Measurements from ENCODE around the gene RHBG. TPM values are rescaled to one million over a fixed set of nuclear protein-coding genes. Genes with fewer than 3 reads are reported as not detected.

Gene RHBG
- total and polyA plus RNA-seq, 4 experiments from 2014 or later = not detected

DNA sequence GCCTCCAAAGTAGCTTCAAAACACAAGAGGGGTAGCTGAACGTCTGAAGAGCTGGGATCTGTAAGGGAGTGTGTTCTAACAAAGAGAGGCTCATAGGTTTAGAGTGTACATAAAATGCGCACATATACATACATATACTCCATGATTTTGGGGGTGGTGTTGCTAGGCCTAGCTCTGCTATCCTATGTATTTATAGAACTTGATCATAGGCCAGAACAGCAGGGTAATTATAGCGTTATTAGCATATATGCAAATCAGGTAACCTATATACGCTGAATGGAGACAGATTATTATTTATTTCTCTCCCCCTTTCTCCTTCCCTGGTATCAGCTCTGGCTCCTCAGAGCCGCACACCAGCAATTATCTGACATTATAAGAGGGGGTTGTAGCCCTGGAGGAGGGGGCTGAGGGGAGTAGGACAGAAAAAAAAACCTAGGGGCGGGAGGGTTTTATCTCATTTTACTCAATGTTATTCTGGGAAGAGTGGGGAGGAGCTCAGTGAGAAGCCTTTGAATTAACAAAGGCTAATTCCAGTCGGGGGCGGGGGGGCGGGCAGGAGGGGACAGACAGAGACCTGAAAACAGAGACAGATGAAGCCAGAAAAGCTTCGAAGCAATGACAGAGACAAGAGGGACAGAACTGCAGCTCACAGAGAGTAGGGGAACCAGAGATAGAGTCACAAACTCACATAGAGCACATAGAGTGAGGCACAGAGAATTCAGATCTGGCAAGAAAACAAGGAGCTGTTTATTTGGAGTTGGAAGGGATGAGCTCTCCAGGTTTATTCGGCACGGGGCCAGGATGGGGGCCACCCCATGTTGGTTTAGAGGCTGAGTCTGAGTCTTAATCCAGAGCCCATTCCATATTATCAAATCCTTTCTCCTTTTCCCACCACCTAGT lies 63.0 kb downstream of the RHBG start:
- no peak for DNase-seq
- Mint-ChIP-seq H3K4me3 (no peak overlapping the region), H3K4me1 (peaks cover 7 to 22% (median 11%) of the 10 kb centered on the region in 4 donors), H3K36me3 (no peaks in the 10 kb centered on the region), H3K27ac (no peak overlapping the region), H3K27me3 (peaks cover 68 to 74% of the 10 kb centered on the region in 2 donors), H3K9me3 (peaks cover 0 to 4% (median 0%) of the 10 kb centered on the region in 8 donors)
- ChIA-PET POLR2A (ENCODE audit: partially characterized antibody) (no interaction called here), CTCF (ENCODE audit: partially characterized antibody) (interaction anchor here (1.0 to 2.2 kb wide), 4 partner anchors 9 to 46 kb away, joined by 3 to 14 read pairs (median 6); no protein-coding TSS in a partner anchor)
- H3K27ac ChIP-seq (ENCODE audit: low read depth, low read length) = no peak overlapping the region
- intact Hi-C loops (cut with micrococcal nuclease) = no loop called here
- no peaks in the 10 kb centered on the region for H3K9me3 ChIP-seq (ENCODE audit: control insufficient read depth in 1 of 2, low read length in 2 of 2)
- no peak overlapping the region for H3K4me3 ChIP-seq (ENCODE audit: low read length in 2 of 2)
- H3K36me3 ChIP-seq (ENCODE audit: insufficient read depth, low read length) = no peaks in the 10 kb centered on the region
- peaks cover 80% of the 10 kb centered on the region for H3K27me3 ChIP-seq (ENCODE audit: insufficient read depth, low read length)
- peaks cover 19% of the 10 kb centered on the region for H3K4me1 ChIP-seq (ENCODE audit: insufficient read depth, low read length)

DNA sequence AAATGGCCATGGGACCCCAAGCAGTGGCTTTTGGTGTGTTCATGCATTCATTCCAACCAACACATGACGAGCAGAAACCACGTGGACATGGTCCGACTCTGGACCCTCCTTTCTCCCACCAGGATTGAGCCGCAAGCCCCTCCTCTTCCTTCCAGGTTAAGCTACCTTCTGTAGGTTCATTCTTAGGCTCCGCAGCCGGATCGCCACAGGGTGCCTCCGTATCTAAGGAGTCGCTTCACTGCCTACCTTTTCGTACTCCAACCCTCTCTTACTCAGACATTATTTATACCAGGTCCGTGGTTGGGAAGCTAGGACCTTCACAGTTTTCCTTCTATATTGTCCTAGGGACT lies 63.6 kb downstream of the RHBG start:
- H3K4me1 ChIP-seq (ENCODE audit: insufficient read depth, low read length) = peaks cover 25% of the 10 kb centered on the region
- H3K4me3 ChIP-seq (ENCODE audit: low read length in 2 of 2) = no peak overlapping the region
- no peaks in the 10 kb centered on the region for H3K9me3 ChIP-seq (ENCODE audit: control insufficient read depth in 1 of 2, low read length in 2 of 2)
- no peaks in the 10 kb centered on the region for H3K36me3 ChIP-seq (ENCODE audit: insufficient read depth, low read length)
- peaks cover 85% of the 10 kb centered on the region for H3K27me3 ChIP-seq (ENCODE audit: insufficient read depth, low read length)
- intact Hi-C loops (cut with micrococcal nuclease) = no loop called here
- DNase-seq = no peak
- Mint-ChIP-seq H3K36me3 (no peaks in the 10 kb centered on the region), H3K4me3 (no peak overlapping the region), H3K27me3 (peaks cover 71 to 74% of the 10 kb centered on the region in 2 donors), H3K27ac (no peak overlapping the region), H3K9me3 (peaks cover 0 to 4% (median 0%) of the 10 kb centered on the region in 8 donors), H3K4me1 (peaks cover 10 to 28% (median 17%) of the 10 kb centered on the region in 4 donors)
- POLR2A ChIA-PET (ENCODE audit: partially characterized antibody) = interaction anchor here (2.5 kb wide), 1 partner anchor 47 kb away, joined by 5 read pairs; no protein-coding TSS in a partner anchor
- no peak overlapping the region for H3K27ac ChIP-seq (ENCODE audit: low read depth, low read length)
- CTCF ChIA-PET (ENCODE audit: partially characterized antibody) = interaction anchor here (1.0 to 2.2 kb wide), 4 partner anchors 9 to 47 kb away, joined by 3 to 14 read pairs (median 6); no protein-coding TSS in a partner anchor

DNA sequence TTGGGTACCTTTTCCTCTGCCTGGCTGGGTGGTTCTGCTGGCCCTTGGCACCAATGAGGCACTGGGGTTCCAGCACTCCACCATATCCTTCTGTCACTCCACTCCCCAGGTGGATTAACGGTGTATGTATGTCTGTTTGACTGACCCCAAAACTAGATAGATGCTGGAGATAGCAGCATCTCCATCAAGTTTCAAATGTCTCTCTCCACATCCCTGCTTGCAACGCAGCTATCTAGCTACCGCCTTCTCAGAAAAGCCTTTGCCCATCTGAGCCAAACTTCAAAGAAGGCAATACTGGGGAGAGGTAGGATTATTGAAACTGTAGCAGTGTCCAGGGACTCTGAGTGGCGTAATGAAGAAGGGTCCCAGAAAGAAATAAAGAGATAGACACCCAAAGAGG lies 64.0 kb downstream of the RHBG start:
- Mint-ChIP-seq H3K4me1 (peaks cover 13 to 31% (median 20%) of the 10 kb centered on the region in 4 donors), H3K9me3 (peaks cover 0 to 4% (median 0%) of the 10 kb centered on the region in 8 donors), H3K4me3 (no peak overlapping the region), H3K27me3 (peaks cover 70 to 76% of the 10 kb centered on the region in 2 donors), H3K27ac (no peak overlapping the region), H3K36me3 (no peaks in the 10 kb centered on the region)
- intact Hi-C loops (cut with micrococcal nuclease) = no loop called here
- no peak overlapping the region for H3K4me3 ChIP-seq (ENCODE audit: low read length in 2 of 2)
- POLR2A ChIA-PET (ENCODE audit: partially characterized antibody) = interaction anchor here (2.5 kb wide), 1 partner anchor 47 kb away, joined by 5 read pairs; no protein-coding TSS in a partner anchor
- H3K27ac ChIP-seq (ENCODE audit: low read depth, low read length) = no peak overlapping the region
- H3K36me3 ChIP-seq (ENCODE audit: insufficient read depth, low read length) = no peaks in the 10 kb centered on the region
- no peak for DNase-seq
- H3K9me3 ChIP-seq (ENCODE audit: control insufficient read depth in 1 of 2, low read length in 2 of 2) = no peaks in the 10 kb centered on the region
- peaks cover 27% of the 10 kb centered on the region for H3K4me1 ChIP-seq (ENCODE audit: insufficient read depth, low read length)
- peaks cover 85% of the 10 kb centered on the region for H3K27me3 ChIP-seq (ENCODE audit: insufficient read depth, low read length)
- CTCF ChIA-PET (ENCODE audit: partially characterized antibody) = interaction anchor here (1.0 to 2.9 kb wide), 5 partner anchors 8 to 47 kb away, joined by 3 to 14 read pairs (median 9); no protein-coding TSS in a partner anchor

DNA sequence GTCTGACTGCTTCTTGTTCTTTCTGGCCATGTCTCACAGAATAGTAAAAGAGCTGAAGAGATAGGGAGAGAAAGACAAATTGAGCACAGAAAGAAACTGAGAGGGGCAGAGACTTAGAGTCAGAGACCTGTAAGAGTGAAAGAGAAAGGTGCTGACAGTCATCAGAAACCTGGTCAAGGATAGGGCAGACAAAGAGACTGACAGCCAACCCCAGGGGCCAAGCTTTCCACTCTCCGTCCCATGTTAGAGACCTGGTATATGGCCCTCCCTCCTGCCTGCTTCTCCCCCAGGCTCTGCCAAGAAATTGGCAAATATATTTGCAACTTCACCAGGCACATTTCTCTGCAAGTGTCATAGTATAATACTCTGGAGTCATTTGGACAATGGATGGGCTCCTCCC lies 64.6 kb downstream of the RHBG start:
- intact Hi-C loops (cut with micrococcal nuclease) = no loop called here
- POLR2A ChIA-PET (ENCODE audit: partially characterized antibody) = interaction anchor here (2.5 kb wide), 1 partner anchor 48 kb away, joined by 5 read pairs; no protein-coding TSS in a partner anchor
- no peak overlapping the region for H3K27ac ChIP-seq (ENCODE audit: low read depth, low read length)

More for the DNA sequence above, 64.6 kb downstream of the RHBG start:
- H3K36me3 ChIP-seq (ENCODE audit: insufficient read depth, low read length) = no peaks in the 10 kb centered on the region
- no peaks in the 10 kb centered on the region for H3K36me3 Mint-ChIP-seq
- peaks cover 84% of the 10 kb centered on the region for H3K27me3 ChIP-seq (ENCODE audit: insufficient read depth, low read length)
- H3K4me1 ChIP-seq (ENCODE audit: insufficient read depth, low read length) = peaks cover 31% of the 10 kb centered on the region
- H3K4me3 ChIP-seq (ENCODE audit: low read length in 2 of 2) = no peak overlapping the region
- DNase-seq = no peak
- H3K9me3 ChIP-seq (ENCODE audit: control insufficient read depth in 1 of 2, low read length in 2 of 2) = no peaks in the 10 kb centered on the region
- H3K4me1 Mint-ChIP-seq = peaks cover 18 to 37% (median 23%) of the 10 kb centered on the region in 4 donors
- H3K27ac Mint-ChIP-seq = no peak overlapping the region
- H3K4me3 Mint-ChIP-seq = no peak overlapping the region
- H3K9me3 Mint-ChIP-seq = peaks cover 0 to 4% (median 0%) of the 10 kb centered on the region in 8 donors
- H3K27me3 Mint-ChIP-seq = peaks cover 72 to 80% of the 10 kb centered on the region in 2 donors
- CTCF ChIA-PET (ENCODE audit: partially characterized antibody) = interaction anchor here (1.4 to 2.9 kb wide), 3 partner anchors 10 to 48 kb away, joined by 3 to 9 read pairs (median 9); no protein-coding TSS in a partner anchor

Small RNA genes lying within 50 kb of the gene (microRNA-seq; reads per million reads assigned to microRNA genes)
- gene MIR9-1 (ENCODE audit: borderline microRNAs expressed, borderline number of aligned reads, borderline replicate concordance) = not detected

Other genes with a start within 250 kb of the RHBG start
- 1 to 10 TPM; 1.2 TPM for gene SEMA4A, start 215.6 kb upstream of the RHBG start, total RNA-seq
- gene SEMA4A, start 215.6 kb upstream of the RHBG start, polyA plus RNA-seq = 1 to 10 TPM in 1 of 2 donors, under 1 TPM in 1; 0.88 to 1.3 TPM
- gene SLC25A44, start 175.1 kb upstream of the RHBG start, total RNA-seq = 10 to 100 TPM; 21.2 to 23.3 TPM
- 10 to 100 TPM in 1 of 2 donors, 1 to 10 TPM in 1; 9.8 to 15.3 TPM for gene SLC25A44, start 175.1 kb upstream of the RHBG start, polyA plus RNA-seq
- 10 to 100 TPM; 39.0 to 40.2 TPM for gene PMF1, start 156.2 kb upstream of the RHBG start, total RNA-seq
- 100 to 1,000 TPM in 1 of 2 donors, 10 to 100 TPM in 1; 73.3 to 106 TPM for gene PMF1, start 156.2 kb upstream of the RHBG start, polyA plus RNA-seq
- 1 to 10 TPM; 7.2 to 7.7 TPM for gene BGLAP, start 127.0 kb upstream of the RHBG start, total RNA-seq
- gene BGLAP, start 127.0 kb upstream of the RHBG start, polyA plus RNA-seq = not detected
- 1 to 10 TPM; 1.7 to 1.9 TPM for gene PAQR6, start 121.2 kb upstream of the RHBG start, total RNA-seq
- under 1 TPM; 0.11 to 0.22 TPM for gene PAQR6, start 121.2 kb upstream of the RHBG start, polyA plus RNA-seq
- 10 to 100 TPM; 69.8 to 71.6 TPM for gene SMG5, start 86.4 kb upstream of the RHBG start, total RNA-seq
- gene SMG5, start 86.4 kb upstream of the RHBG start, polyA plus RNA-seq = 10 to 100 TPM in 1 of 2 donors, 1 to 10 TPM in 1; 6.1 to 25.6 TPM
- 10 to 100 TPM; 14.7 to 16.8 TPM for gene TMEM79, start 84.9 kb upstream of the RHBG start, total RNA-seq
- gene TMEM79, start 84.9 kb upstream of the RHBG start, polyA plus RNA-seq = 1 to 10 TPM in 1 of 2 donors, under 1 TPM in 1; 0.93 to 7.3 TPM
- gene GLMP, start 73.5 kb upstream of the RHBG start, total RNA-seq = 10 to 100 TPM; 22.1 to 28.4 TPM
- gene GLMP, start 73.5 kb upstream of the RHBG start, polyA plus RNA-seq = 10 to 100 TPM; 21.3 to 23.5 TPM
- gene VHLL, start 69.9 kb upstream of the RHBG start, total RNA-seq = under 1 TPM; 0.52 to 0.53 TPM
- gene VHLL, start 69.9 kb upstream of the RHBG start, polyA plus RNA-seq = not detected
- gene CCT3, start 30.9 kb upstream of the RHBG start, total RNA-seq = 100 to 1,000 TPM; 109 TPM
- 100 to 1,000 TPM; 195 to 234 TPM for gene CCT3, start 30.9 kb upstream of the RHBG start, polyA plus RNA-seq
- not detected for gene TSACC, start 30.7 kb upstream of the RHBG start, total RNA-seq
- gene TSACC, start 30.7 kb upstream of the RHBG start, polyA plus RNA-seq = under 1 TPM in 1 of 2 donors, not detected in 1; 0.32 TPM
- gene MEF2D, start 131.6 kb downstream of the RHBG start, total RNA-seq = 10 to 100 TPM; 65.0 to 69.6 TPM
- 10 to 100 TPM in 1 of 2 donors, 1 to 10 TPM in 1; 4.2 to 13.8 TPM for gene MEF2D, start 131.6 kb downstream of the RHBG start, polyA plus RNA-seq
- gene IQGAP3, start 203.4 kb downstream of the RHBG start, total RNA-seq = not detected
- gene IQGAP3, start 203.4 kb downstream of the RHBG start, polyA plus RNA-seq = not detected
- under 1 TPM; 0.84 to 0.91 TPM for gene TTC24, start 210.5 kb downstream of the RHBG start, total RNA-seq
- gene TTC24, start 210.5 kb downstream of the RHBG start, polyA plus RNA-seq = under 1 TPM in 1 of 2 donors, not detected in 1; 0.12 TPM
- 10 to 100 TPM; 46.7 to 49.5 TPM for gene NAXE, start 222.6 kb downstream of the RHBG start, total RNA-seq
- 100 to 1,000 TPM in 1 of 2 donors, 10 to 100 TPM in 1; 93.3 to 152 TPM for gene NAXE, start 222.6 kb downstream of the RHBG start, polyA plus RNA-seq
- gene GPATCH4, start 232.3 kb downstream of the RHBG start, total RNA-seq = 10 to 100 TPM; 26.9 to 30.7 TPM
- gene GPATCH4, start 232.3 kb downstream of the RHBG start, polyA plus RNA-seq = 10 to 100 TPM in 1 of 2 donors, 1 to 10 TPM in 1; 8.1 to 58.5 TPM